ENCODE data around the gene GPR137. TPM values are rescaled to one million over a fixed set of nuclear protein-coding genes. Genes with fewer than 3 reads are reported as not detected.

The GPR137 gene
- total and polyA plus RNA-seq, 12 donors, result 15.6 to 69.8 (median 41.2) TPM

- TF ChIP-seq, protein P1, sequence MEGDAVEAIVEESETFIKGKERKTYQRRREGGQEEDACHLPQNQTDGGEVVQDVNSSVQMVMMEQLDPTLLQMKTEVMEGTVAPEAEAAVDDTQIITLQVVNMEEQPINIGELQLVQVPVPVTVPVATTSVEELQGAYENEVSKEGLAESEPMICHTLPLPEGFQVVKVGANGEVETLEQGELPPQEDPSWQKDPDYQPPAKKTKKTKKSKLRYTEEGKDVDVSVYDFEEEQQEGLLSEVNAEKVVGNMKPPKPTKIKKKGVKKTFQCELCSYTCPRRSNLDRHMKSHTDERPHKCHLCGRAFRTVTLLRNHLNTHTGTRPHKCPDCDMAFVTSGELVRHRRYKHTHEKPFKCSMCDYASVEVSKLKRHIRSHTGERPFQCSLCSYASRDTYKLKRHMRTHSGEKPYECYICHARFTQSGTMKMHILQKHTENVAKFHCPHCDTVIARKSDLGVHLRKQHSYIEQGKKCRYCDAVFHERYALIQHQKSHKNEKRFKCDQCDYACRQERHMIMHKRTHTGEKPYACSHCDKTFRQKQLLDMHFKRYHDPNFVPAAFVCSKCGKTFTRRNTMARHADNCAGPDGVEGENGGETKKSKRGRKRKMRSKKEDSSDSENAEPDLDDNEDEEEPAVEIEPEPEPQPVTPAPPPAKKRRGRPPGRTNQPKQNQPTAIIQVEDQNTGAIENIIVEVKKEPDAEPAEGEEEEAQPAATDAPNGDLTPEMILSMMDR (IDR thresholded peaks at IDR 0.05), result no peak
- no peak for TF ChIP-seq POLR2A (IDR thresholded peaks at IDR 0.05)
- Histone ChIP-seq H3K9me3 (replicated peaks in 1 of 3) (no peaks in the 10 kb centered on the region), H3K27me3 (no peaks in the 10 kb centered on the region), H3K36me3 (replicated peaks in 1 of 2) (peaks cover 0 to 100% of the 10 kb centered on the region in 2 donors), H3K4me1 (replicated peaks in 1 of 2) (no peaks in the 10 kb centered on the region), H3K27ac (no peak overlapping the region), H3K4me3 (no peak overlapping the region)
- peak in 1 of 7 donors; percentile 22 for DNase-seq
- WGBS, 4 donors, result 77 to 86% (median 81%) methylated on average over 4 of the region's 4 CpGs
- intact Hi-C loops (cut with DNase I), result no loop called here
Observed at GRCh38 chr11:64259533-64260067, 26.0 kb upstream of the GPR137 start.

GRCh38 chr11:64260147-64260708, 25.4 kb upstream of the GPR137 start:
- no peak overlapping the region for H3K4me3 ChIP-seq
- TF ChIP-seq, protein P1 (IDR thresholded peaks at IDR 0.05), result no peak
- TF ChIP-seq POLR2A (IDR thresholded peaks at IDR 0.05), result no peak
- no peaks in the 10 kb centered on the region for H3K4me1 ChIP-seq (replicated peaks in 1 of 2)
- peaks cover 0 to 100% of the 10 kb centered on the region in 2 donors for H3K36me3 ChIP-seq (replicated peaks in 1 of 2)
- intact Hi-C loops (cut with DNase I), result no loop called here
- H3K27me3 ChIP-seq, result no peaks in the 10 kb centered on the region
- H3K9me3 ChIP-seq (replicated peaks in 1 of 3), result no peaks in the 10 kb centered on the region
- DNase-seq, result no peak
- WGBS, 4 donors, result 92 to 96% (median 94%) methylated on average over 6 of the region's 6 CpGs
- no peak overlapping the region for H3K27ac ChIP-seq

DNA sequence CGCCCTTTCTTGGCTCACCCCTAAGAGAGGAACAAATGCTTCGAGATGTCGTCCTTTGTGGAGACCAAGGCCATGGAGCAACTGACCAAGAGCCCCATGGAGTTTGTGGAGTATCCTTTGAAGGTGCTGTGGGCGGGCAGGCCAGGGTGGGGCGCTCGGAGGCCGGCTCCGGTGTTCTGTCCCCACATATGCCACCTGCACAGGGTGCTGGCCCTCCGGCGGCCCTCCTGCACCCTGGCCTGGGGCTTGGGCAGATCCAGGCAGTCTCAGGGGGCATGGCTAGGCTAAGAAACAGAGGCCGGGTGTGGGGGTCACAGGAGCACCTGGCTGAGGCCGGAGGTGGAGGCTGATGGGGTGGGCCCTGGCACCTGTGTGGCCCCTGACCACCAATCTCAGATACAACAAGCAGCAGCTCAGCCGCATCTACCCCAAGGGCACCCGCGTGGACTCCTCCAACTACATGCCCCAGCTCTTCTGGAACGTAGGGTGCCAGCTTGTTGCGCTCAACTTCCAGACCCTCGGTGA, 24.0 kb upstream of the GPR137 start:
- no peak overlapping the region for H3K4me3 ChIP-seq
- no peak for TF ChIP-seq POLR2A (IDR thresholded peaks at IDR 0.05)
- TF ChIP-seq, protein P1 (IDR thresholded peaks at IDR 0.05), result no peak
- peak in 1 of 7 donors; percentile 25 for DNase-seq
- no peaks in the 10 kb centered on the region for H3K27me3 ChIP-seq
- no peaks in the 10 kb centered on the region for H3K9me3 ChIP-seq (replicated peaks in 1 of 3)
- peaks cover 0 to 10% of the 10 kb centered on the region in 2 donors for H3K4me1 ChIP-seq (replicated peaks in 1 of 2)
- intact Hi-C loops (cut with DNase I), result no loop called here
- peaks cover 0 to 98% of the 10 kb centered on the region in 2 donors for H3K36me3 ChIP-seq (replicated peaks in 1 of 2)
- 86 to 95% (median 93%) methylated on average over 11 to 18 of the region's 18 CpGs for WGBS, 4 donors
- H3K27ac ChIP-seq, result no peak overlapping the region

DNA sequence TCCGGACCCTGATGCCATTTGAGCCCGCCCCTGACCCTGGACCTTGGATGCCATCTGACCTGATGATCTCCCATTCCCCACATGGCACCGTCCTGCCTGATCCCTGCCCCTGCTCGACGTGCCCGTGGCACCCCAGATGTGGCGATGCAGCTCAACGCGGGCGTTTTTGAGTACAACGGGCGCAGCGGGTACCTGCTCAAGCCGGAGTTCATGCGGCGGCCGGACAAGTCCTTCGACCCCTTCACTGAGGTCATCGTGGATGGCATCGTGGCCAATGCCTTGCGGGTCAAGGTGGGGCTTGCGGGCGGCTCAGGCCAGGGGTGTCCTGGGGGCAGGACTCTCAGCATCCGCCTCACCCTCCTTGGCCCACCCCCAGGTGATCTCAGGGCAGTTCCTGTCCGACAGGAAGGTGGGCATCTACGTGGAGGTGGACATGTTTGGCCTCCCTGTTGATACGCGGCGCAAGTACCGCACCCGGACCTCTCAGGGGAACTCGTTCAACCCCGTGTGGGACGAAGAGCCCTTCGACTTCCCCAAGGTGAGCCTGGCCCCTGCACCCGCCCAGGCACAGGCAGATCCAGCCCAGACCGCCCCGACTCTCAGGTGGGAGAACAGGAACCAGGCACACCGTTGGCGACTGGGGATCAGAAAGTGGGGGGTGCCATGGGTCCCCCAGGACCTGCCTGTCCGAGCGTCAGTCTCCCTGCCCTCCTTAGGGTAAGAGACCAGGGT, 23.2 kb upstream of the GPR137 start:
- intact Hi-C loops (cut with DNase I), result no loop called here
- Histone ChIP-seq H3K27ac (peak overlapping the region in 1 of 5 donors; percentile 38), H3K27me3 (no peaks in the 10 kb centered on the region), H3K36me3 (replicated peaks in 1 of 2) (peaks cover 0 to 90% of the 10 kb centered on the region in 2 donors), H3K4me3 (no peak overlapping the region), H3K9me3 (replicated peaks in 1 of 3) (no peaks in the 10 kb centered on the region), H3K4me1 (replicated peaks in 1 of 2) (peaks cover 7 to 17% of the 10 kb centered on the region in 2 donors)
- WGBS, 4 donors, result 90 to 94% (median 93%) methylated on average over 11 to 42 of the region's 42 CpGs
- TF ChIP-seq, protein P1 (IDR thresholded peaks at IDR 0.05), result no peak
- no peak for TF ChIP-seq POLR2A (IDR thresholded peaks at IDR 0.05)
- no peak for DNase-seq

Measured in adrenal gland (tissue), 12 donors.